ENCODE measurements around the gene PLCL2.

DNA sequence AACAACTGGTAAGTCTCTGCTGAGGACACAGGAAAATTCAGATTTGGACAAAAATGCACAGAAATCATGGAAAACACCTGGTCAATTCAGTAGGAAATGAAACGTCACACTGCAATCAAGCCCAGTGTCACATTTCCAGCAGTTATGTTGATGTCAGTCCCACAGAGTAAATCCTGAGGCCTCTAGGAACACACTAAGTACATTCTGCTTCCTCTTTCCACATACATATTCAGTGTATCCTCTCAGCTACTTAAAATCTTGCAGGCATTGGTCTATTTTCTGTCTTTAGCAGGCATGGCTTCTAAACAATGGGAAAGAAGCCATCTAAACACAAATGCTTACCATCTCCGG is 207.8 kb downstream of the PLCL2 start:
- TF ChIP-seq, protein P1, sequence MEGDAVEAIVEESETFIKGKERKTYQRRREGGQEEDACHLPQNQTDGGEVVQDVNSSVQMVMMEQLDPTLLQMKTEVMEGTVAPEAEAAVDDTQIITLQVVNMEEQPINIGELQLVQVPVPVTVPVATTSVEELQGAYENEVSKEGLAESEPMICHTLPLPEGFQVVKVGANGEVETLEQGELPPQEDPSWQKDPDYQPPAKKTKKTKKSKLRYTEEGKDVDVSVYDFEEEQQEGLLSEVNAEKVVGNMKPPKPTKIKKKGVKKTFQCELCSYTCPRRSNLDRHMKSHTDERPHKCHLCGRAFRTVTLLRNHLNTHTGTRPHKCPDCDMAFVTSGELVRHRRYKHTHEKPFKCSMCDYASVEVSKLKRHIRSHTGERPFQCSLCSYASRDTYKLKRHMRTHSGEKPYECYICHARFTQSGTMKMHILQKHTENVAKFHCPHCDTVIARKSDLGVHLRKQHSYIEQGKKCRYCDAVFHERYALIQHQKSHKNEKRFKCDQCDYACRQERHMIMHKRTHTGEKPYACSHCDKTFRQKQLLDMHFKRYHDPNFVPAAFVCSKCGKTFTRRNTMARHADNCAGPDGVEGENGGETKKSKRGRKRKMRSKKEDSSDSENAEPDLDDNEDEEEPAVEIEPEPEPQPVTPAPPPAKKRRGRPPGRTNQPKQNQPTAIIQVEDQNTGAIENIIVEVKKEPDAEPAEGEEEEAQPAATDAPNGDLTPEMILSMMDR (IDR thresholded peaks at IDR 0.05), result no peak
- TF ChIP-seq POLR2AphosphoS5 (IDR thresholded peaks at IDR 0.05; ENCODE audit: insufficient read depth in 1 of 2, low read depth in 1 of 2), result no peak
- TF ChIP-seq POLR2A (IDR thresholded peaks at IDR 0.05), result no peak

Measured in vagina (tissue), 2 donors.